Hepatocyte (in vitro differentiated cells): Measurements from ENCODE around the gene VPS37C. TPM values are rescaled to one million over a fixed set of nuclear protein-coding genes. Genes with fewer than 3 reads are reported as not detected.

ENCODE experiments used
- DNase-seq: peaks from one replicate; pipeline ENCODE4 v3.0.0-alpha.2; 2016; ENCODE audit warnings: low spot score
- H2AFZ ChIP-seq: fragments of 200-600 bp; sonication (generic); 2 replicates; pipeline ENCODE4 v1.6.0; 2016; ENCODE audit warnings: antibody characterized with exemption, mild to moderate bottlenecking
- H3K27ac ChIP-seq: fragments of 200-600 bp; sonication (generic); 2 replicates; pipeline ENCODE4 v1.5.1; 2016; ENCODE audit warnings: mild to moderate bottlenecking
- H3K27me3 ChIP-seq: fragments of 200-600 bp; sonication (generic); 2 replicates; pipeline ENCODE4 v1.6.1; 2016
- H3K36me3 ChIP-seq: fragments of 200-600 bp; sonication (generic); replicated peaks from 2 replicates; pipeline ENCODE4 v1.5.1; 2016; ENCODE audit warnings: low read depth; ENCODE audit not compliant: insufficient read depth
- H3K4me1 ChIP-seq: fragments of 200-600 bp; sonication (generic); 2 replicates; pipeline ENCODE4 v1.5.1; 2016; ENCODE audit warnings: mild to moderate bottlenecking, moderate library complexity; ENCODE audit not compliant: insufficient read depth
- H3K4me2 ChIP-seq: fragments of 200-600 bp; sonication (generic); 2 replicates; pipeline ENCODE4 v1.6.0; 2016
- H3K4me3 ChIP-seq: fragments of 200-600 bp; sonication (generic); 2 replicates; pipeline ENCODE4 v1.5.1; 2016; ENCODE audit warnings: mild to moderate bottlenecking
- H3K79me2 ChIP-seq: fragments of 200-600 bp; sonication (generic); 2 replicates; pipeline ENCODE4 v1.6.0; 2017; ENCODE audit warnings: mild to moderate bottlenecking
- H3K9me2 ChIP-seq: fragments of 200-600 bp; sonication (generic); replicated peaks from 2 replicates; pipeline ENCODE4 v1.6.0; 2017; ENCODE audit warnings: mild to moderate bottlenecking; ENCODE audit not compliant: insufficient read depth
- H3K9me3 ChIP-seq: fragments of 200-600 bp; sonication (generic); 2 replicates; pipeline ENCODE4 v1.5.1; 2016; ENCODE audit warnings: low read depth, mild to moderate bottlenecking
- H4K20me1 ChIP-seq: fragments of 200-600 bp; sonication (generic); 2 replicates; pipeline ENCODE4 v1.6.0; 2016; ENCODE audit warnings: mild to moderate bottlenecking; ENCODE audit not compliant: insufficient read depth, poor library complexity, severe bottlenecking
- EZH2 ChIP-seq: fragments of 200-600 bp; sonication (generic); IDR thresholded peaks from 2 replicates; pipeline ENCODE4 v1.6.1; 2016; ENCODE audit warnings: antibody characterized with exemption, mild to moderate bottlenecking, borderline replicate concordance
- EZH2phosphoT487 ChIP-seq: fragments of 200-600 bp; sonication (generic); IDR thresholded peaks from one replicate; pipeline ENCODE4 v1.6.1; 2018; ENCODE audit warnings: antibody characterized with exemption, mild to moderate bottlenecking, low read depth, moderate library complexity; ENCODE audit not compliant: unreplicated experiment, severe bottlenecking
- WGBS: methylation state at CpG from one replicate; pipeline ENCODE4 v1.1.6; 2016; ENCODE audit warnings: low lambda C conversion rate; ENCODE audit errors: missing lambda C conversion rate; 5-methylcytosine and 5-hydroxymethylcytosine counted together
- polyA plus RNA-seq: library from polyadenylated mRNA; unstranded; fragments of >200 nt; fragmentation: Nextera tagmentation; extraction: Ambion mirVana; gene quantifications from 2 replicates; pipeline ENCODE4 v1.2.1, GENCODE V29; 2016
- total RNA-seq: library from RNA; depleted of rRNA; stranded (reverse); fragments of >200 nt; gene quantifications from 2 replicates; pipeline ENCODE4 v1.2.3, GENCODE V29; 2014
- TF ChIP-seq, protein P1 (sequence below): fragments of 200-600 bp; sonication (generic); IDR thresholded peaks from 2 replicates; pipeline ENCODE4 v1.5.1; 2016; ENCODE audit warnings: antibody characterized with exemption, mild to moderate bottlenecking; ENCODE audit not compliant: poor library complexity

VPS37C gene
- total and polyA plus RNA-seq, 2 experiments from 2014 or later = 17.0 to 26.6 TPM

DNA sequence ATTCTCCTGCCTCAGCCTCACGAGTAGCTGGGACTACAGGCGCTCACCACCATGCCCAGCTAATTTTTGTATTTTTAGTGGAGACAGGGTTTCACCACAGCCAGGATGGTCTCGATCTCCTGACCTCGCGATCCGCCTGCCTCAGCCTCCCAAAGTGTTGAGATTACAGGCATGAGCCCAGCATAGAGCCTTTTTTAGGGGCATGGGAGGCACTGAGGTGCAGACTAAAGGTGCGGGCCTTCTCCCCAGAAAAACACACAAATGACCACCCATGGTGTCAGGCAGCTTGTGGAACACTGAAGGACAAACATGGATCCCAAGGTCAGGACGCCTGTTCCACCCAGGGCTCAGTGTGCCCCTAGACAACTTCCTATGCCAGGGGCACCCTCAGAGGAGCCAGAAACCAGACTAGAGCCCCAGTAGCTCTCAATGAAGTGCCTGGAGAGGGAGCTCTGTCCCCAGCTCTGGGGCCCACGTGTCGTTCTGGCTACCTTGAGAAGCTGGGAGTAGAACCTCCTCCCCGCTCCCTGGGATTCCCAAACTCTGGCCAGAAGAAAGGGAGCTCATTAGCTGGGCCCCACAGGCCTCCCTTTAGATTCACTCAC is 80.1 kb downstream of the VPS37C start:
- TF ChIP-seq EZH2 = no peak
- TF ChIP-seq, protein P1, sequence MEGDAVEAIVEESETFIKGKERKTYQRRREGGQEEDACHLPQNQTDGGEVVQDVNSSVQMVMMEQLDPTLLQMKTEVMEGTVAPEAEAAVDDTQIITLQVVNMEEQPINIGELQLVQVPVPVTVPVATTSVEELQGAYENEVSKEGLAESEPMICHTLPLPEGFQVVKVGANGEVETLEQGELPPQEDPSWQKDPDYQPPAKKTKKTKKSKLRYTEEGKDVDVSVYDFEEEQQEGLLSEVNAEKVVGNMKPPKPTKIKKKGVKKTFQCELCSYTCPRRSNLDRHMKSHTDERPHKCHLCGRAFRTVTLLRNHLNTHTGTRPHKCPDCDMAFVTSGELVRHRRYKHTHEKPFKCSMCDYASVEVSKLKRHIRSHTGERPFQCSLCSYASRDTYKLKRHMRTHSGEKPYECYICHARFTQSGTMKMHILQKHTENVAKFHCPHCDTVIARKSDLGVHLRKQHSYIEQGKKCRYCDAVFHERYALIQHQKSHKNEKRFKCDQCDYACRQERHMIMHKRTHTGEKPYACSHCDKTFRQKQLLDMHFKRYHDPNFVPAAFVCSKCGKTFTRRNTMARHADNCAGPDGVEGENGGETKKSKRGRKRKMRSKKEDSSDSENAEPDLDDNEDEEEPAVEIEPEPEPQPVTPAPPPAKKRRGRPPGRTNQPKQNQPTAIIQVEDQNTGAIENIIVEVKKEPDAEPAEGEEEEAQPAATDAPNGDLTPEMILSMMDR = no peak
- no peak for TF ChIP-seq EZH2phosphoT487
- Histone ChIP-seq H3K27ac (no peak overlapping the region), H3K27me3 (no peaks in the 10 kb centered on the region), H4K20me1 (no peaks in the 10 kb centered on the region), H3K4me3 (no peak overlapping the region), H3K9me3 (no peaks in the 10 kb centered on the region), H2AFZ (no peak overlapping the region), H3K9me2 (no peaks in the 10 kb centered on the region), H3K79me2 (no peaks in the 10 kb centered on the region), H3K4me1 (no peaks in the 10 kb centered on the region), H3K36me3 (no peaks in the 10 kb centered on the region), H3K4me2 (no peak overlapping the region)
- no peak for DNase-seq
- 84% methylated on average over 11 of the region's 11 CpGs for WGBS

DNA sequence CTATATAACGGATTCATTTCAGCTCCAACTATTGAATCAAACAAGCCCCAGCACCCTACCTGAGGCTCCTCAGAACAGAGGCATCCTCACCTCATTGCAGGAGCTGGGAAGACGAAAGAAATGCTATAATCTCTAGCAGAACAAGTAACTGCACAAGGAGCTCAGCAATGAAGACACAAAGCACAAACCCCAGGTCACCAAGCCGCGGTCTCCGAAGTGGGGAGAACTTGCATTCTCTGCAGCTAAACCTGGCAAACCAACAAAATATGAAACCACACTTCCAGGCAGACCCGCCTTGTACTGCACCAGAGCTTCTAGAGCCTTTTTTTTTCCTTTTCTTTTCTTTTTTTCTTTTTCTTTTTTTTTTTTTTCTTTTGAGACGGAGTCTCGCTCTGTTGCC is 80.7 kb downstream of the VPS37C start:
- H2AFZ ChIP-seq = no peak overlapping the region
- no peaks in the 10 kb centered on the region for H3K36me3 ChIP-seq
- no peaks in the 10 kb centered on the region for H3K9me3 ChIP-seq
- no peak for TF ChIP-seq EZH2phosphoT487
- no peak for TF ChIP-seq EZH2
- TF ChIP-seq, protein P1 = no peak
- no peak overlapping the region for H3K27ac ChIP-seq
- no peaks in the 10 kb centered on the region for H4K20me1 ChIP-seq
- no peaks in the 10 kb centered on the region for H3K79me2 ChIP-seq
- H3K4me1 ChIP-seq = no peaks in the 10 kb centered on the region
- DNase-seq = no peak
- no peak overlapping the region for H3K4me3 ChIP-seq
- H3K9me2 ChIP-seq = no peaks in the 10 kb centered on the region
- no peaks in the 10 kb centered on the region for H3K27me3 ChIP-seq
- whole genome bisulfite sequencing = 92% methylated on average over 7 of the region's 8 CpGs
- H3K4me2 ChIP-seq = no peak overlapping the region

Other genes starting within 250 kb of the VPS37C start
- 30.0 and 47.5 TPM in 2 replicates for gene TMEM109, start 247.3 kb downstream of the VPS37C start, total RNA-seq
- 86.9 and 92.5 TPM in 2 replicates for gene TMEM109, start 247.3 kb downstream of the VPS37C start, polyA plus RNA-seq
- gene TMEM132A, start 237.0 kb downstream of the VPS37C start, total RNA-seq = 33.7 and 44.3 TPM in 2 replicates
- gene TMEM132A, start 237.0 kb downstream of the VPS37C start, polyA plus RNA-seq = 97.1 and 98.7 TPM in 2 replicates
- 1.4 and 3.3 TPM in 2 replicates for gene SLC15A3, start 209.2 kb downstream of the VPS37C start, total RNA-seq
- 0.56 and 2.3 TPM in 2 replicates for gene SLC15A3, start 209.2 kb downstream of the VPS37C start, polyA plus RNA-seq
- gene CD6, start 189.7 kb downstream of the VPS37C start, total RNA-seq = 0.03 and 0.08 TPM in 2 replicates
- gene CD6, start 189.7 kb downstream of the VPS37C start, polyA plus RNA-seq = not detected in 2 replicates
- not detected in 2 replicates for gene CD5, start 58.9 kb downstream of the VPS37C start, total RNA-seq
- gene CD5, start 58.9 kb downstream of the VPS37C start, polyA plus RNA-seq = 0.06 TPM in 1 of 2 replicates, not detected in the other
- 0.27 and 0.48 TPM in 2 replicates for gene PGA3, start 42.1 kb upstream of the VPS37C start, total RNA-seq
- gene PGA3, start 42.1 kb upstream of the VPS37C start, polyA plus RNA-seq = 0.39 and 1.4 TPM in 2 replicates
- gene PGA4, start 60.9 kb upstream of the VPS37C start, total RNA-seq = 2.0 and 7.1 TPM in 2 replicates
- 4.2 and 16.2 TPM in 2 replicates for gene PGA4, start 60.9 kb upstream of the VPS37C start, polyA plus RNA-seq
- gene PGA5, start 79.7 kb upstream of the VPS37C start, total RNA-seq = 0.77 and 1.5 TPM in 2 replicates
- 1.8 and 2.7 TPM in 2 replicates for gene PGA5, start 79.7 kb upstream of the VPS37C start, polyA plus RNA-seq
- gene VWCE, start 133.9 kb upstream of the VPS37C start, total RNA-seq = 6.7 and 7.8 TPM in 2 replicates
- gene VWCE, start 133.9 kb upstream of the VPS37C start, polyA plus RNA-seq = 11.0 and 13.4 TPM in 2 replicates
- gene DDB1, start 171.7 kb upstream of the VPS37C start, total RNA-seq = 207 and 215 TPM in 2 replicates
- gene DDB1, start 171.7 kb upstream of the VPS37C start, polyA plus RNA-seq = 166 and 177 TPM in 2 replicates
- 41.5 and 42.3 TPM in 2 replicates for gene TKFC, start 171.8 kb upstream of the VPS37C start, total RNA-seq
- 98.4 and 104 TPM in 2 replicates for gene TKFC, start 171.8 kb upstream of the VPS37C start, polyA plus RNA-seq
- 34.8 and 37.2 TPM in 2 replicates for gene CYB561A3, start 200.5 kb upstream of the VPS37C start, total RNA-seq
- gene CYB561A3, start 200.5 kb upstream of the VPS37C start, polyA plus RNA-seq = 31.5 and 35.9 TPM in 2 replicates
- 26.4 and 32.8 TPM in 2 replicates for gene TMEM138, start 200.9 kb upstream of the VPS37C start, total RNA-seq
- gene TMEM138, start 200.9 kb upstream of the VPS37C start, polyA plus RNA-seq = 36.5 and 48.6 TPM in 2 replicates
- gene TMEM216, start 231.2 kb upstream of the VPS37C start, total RNA-seq = 26.9 and 28.7 TPM in 2 replicates
- gene TMEM216, start 231.2 kb upstream of the VPS37C start, polyA plus RNA-seq = 20.5 and 21.1 TPM in 2 replicates